HepG2 (cell line): ENCODE measurements around the gene ZNF800.

Experiments used
- EP300 ChIP-seq, 3 experiments: sonication (generic) in 1 of 3; formaldehyde crosslinking in 1 of 3; IDR thresholded peaks; 2 replicates each; pipeline versions ENCODE4 v1.5.1 to v1.6.1; 2011 to 2020; ENCODE audit warnings: low read depth in 2 of 3, low read length in 2 of 3, borderline replicate concordance in 1 of 3, improper control_type of control experiment in 1 of 3, mild to moderate bottlenecking in 1 of 3, missing genetic modification reagents in 1 of 3, moderate library complexity in 1 of 3
- MAFF ChIP-seq: IDR thresholded peaks from 2 replicates; pipeline ENCODE4 v1.6.1; 2011; ENCODE audit warnings: low read depth, low read length, improper control_type of control experiment
- NFIC ChIP-seq: IDR thresholded peaks from 2 replicates; pipeline ENCODE4 v1.6.1; 2012; ENCODE audit warnings: mild to moderate bottlenecking, low read length, inconsistent platforms
- ONECUT2 ChIP-seq: sonication (generic); formaldehyde crosslinking; IDR thresholded peaks from 2 replicates; pipeline ENCODE4 v1.4.0; 2020; ENCODE audit warnings: missing genetic modification reagents
- PHF5A ChIP-seq: IDR thresholded peaks from one replicate; pipeline ENCODE4 v1.6.1; 2018; ENCODE audit warnings: low read depth, missing genetic modification reagents; ENCODE audit not compliant: unreplicated experiment
- TAF1 ChIP-seq: sonication (generic); formaldehyde crosslinking; IDR thresholded peaks from 2 replicates; pipeline ENCODE4 v1.4.0; 2020; ENCODE audit warnings: missing genetic modification reagents
- ZNF761 ChIP-seq: sonication (generic); formaldehyde crosslinking; conservative IDR thresholded peaks from 2 replicates; pipeline ENCODE4 v1.4.0; 2020; ENCODE audit warnings: mild to moderate bottlenecking, missing genetic modification reagents
- TF ChIP-seq, protein P1 (sequence below): sonication (generic); formaldehyde crosslinking; IDR thresholded peaks from 2 replicates; pipeline ENCODE4 v1.4.0; 2020; ENCODE audit warnings: missing genetic modification reagents, mild to moderate bottlenecking, borderline replicate concordance

DNA sequence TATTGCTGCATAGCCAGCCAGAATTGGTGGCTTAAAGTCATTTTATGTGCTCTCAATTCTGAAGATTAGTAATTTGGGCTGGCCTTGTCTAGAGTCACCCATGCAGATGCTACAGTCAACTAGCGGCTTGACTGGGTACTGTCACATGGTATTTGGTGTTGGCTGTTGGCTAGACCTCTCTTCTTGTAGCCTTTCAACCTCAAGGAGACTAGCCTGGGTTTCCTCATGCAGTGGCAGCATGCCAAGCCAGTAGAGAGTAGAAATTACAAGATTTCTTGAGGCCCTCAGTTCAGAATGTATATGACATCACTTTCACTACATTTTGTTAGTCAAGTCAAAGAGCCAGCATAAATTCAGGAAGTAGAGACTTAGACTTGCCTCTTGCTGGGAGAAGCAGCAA, 3.7 kb upstream of the ZNF800 start:
- no peak for TF ChIP-seq ONECUT2 (CRISPR knock-in tag)
- TF ChIP-seq EP300 (IDR thresholded peaks at IDR 0.05; ENCODE audit: low read depth in 2 of 2, low read length in 2 of 2): no peak
- TF ChIP-seq EP300 (CRISPR knock-in tag; IDR thresholded peaks at IDR 0.05; ENCODE audit: borderline replicate concordance): no peak
- TF ChIP-seq, protein P1, sequence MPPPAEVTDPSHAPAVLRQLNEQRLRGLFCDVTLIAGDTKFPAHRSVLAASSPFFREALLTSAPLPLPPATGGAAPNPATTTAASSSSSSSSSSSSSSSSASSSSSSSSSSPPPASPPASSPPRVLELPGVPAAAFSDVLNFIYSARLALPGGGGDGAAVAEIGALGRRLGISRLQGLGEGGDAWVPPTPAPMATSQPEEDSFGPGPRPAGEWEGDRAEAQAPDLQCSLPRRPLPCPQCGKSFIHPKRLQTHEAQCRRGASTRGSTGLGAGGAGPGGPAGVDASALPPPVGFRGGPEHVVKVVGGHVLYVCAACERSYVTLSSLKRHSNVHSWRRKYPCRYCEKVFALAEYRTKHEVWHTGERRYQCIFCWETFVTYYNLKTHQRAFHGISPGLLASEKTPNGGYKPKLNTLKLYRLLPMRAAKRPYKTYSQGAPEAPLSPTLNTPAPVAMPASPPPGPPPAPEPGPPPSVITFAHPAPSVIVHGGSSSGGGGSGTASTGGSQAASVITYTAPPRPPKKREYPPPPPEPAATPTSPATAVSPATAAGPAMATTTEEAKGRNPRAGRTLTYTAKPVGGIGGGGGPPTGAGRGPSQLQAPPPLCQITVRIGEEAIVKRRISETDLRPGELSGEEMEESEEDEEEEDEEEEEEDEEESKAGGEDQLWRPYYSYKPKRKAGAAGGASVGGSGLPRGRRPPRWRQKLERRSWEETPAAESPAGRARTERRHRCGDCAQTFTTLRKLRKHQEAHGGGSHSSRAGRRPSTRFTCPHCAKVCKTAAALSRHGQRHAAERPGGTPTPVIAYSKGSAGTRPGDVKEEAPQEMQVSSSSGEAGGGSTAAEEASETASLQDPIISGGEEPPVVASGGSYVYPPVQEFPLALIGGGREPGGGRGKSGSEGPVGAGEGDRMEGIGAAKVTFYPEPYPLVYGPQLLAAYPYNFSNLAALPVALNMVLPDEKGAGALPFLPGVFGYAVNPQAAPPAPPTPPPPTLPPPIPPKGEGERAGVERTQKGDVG (CRISPR knock-in tag): no peak
- no peak for TF ChIP-seq PHF5A (CRISPR knock-in tag)
- no peak for TF ChIP-seq ZNF761 (CRISPR knock-in tag)
- TF ChIP-seq NFIC: no peak
- TF ChIP-seq MAFF: no peak
- no peak for TF ChIP-seq TAF1 (CRISPR knock-in tag)
